Chondrocyte (in vitro differentiated cells): ENCODE data around the gene NID1. TPM values are rescaled to one million over a fixed set of nuclear protein-coding genes. Genes with fewer than 3 reads are reported as not detected.
A peak's percentile ranks its signal among the peaks of the same experiment; 100 is the strongest.
"Not testable (repeated sequence)": the region's sequence is repeated elsewhere in the genome, so short reads cannot be mapped to it uniquely, and the experiment has no call there.

Source experiments
- DNase-seq: peaks from one replicate; pipeline ENCODE4 v3.0.0; 2021; ENCODE audit warnings: mixed read lengths, low spot score
- H3K27ac Mint-ChIP-seq: one replicate; pipeline ENCODE4 v1.8.0; 2021; ENCODE audit warnings: mild to moderate bottlenecking, moderate library complexity, mixed read lengths; ENCODE audit not compliant: unreplicated experiment
- H3K27me3 Mint-ChIP-seq: 2 replicates; pipeline ENCODE4 v1.8.0; 2021; ENCODE audit warnings: low read depth, mixed read lengths
- H3K36me3 Mint-ChIP-seq: 2 replicates; pipeline ENCODE4 v1.8.0; 2021; ENCODE audit warnings: low read depth, mixed read lengths
- H3K4me1 Mint-ChIP-seq: 2 replicates; pipeline ENCODE4 v1.8.0; 2021; ENCODE audit warnings: low read depth, mild to moderate bottlenecking, mixed read lengths
- H3K4me3 Mint-ChIP-seq: one replicate; pipeline ENCODE4 v1.8.0; 2021; ENCODE audit warnings: mild to moderate bottlenecking, moderate library complexity, mixed read lengths; ENCODE audit not compliant: unreplicated experiment
- H3K9me3 Mint-ChIP-seq: 2 replicates; pipeline ENCODE4 v1.8.0; 2021; ENCODE audit warnings: low read depth, mixed read lengths
- CTCF ChIP-seq: fragments of 200-600 bp; sonication (generic); IDR thresholded peaks from 2 replicates; pipeline ENCODE4 v1.5.0; 2021; ENCODE audit warnings: antibody characterized with exemption, mild to moderate bottlenecking, moderate library complexity
- total RNA-seq: library from RNA; stranded (reverse); gene quantifications from 3 replicates; pipeline ENCODE4 v1.2.1, GENCODE V29; 2021

Gene NID1
- total RNA-seq, 1 donor from 2014 or later, result 99.1 TPM

- DNase-seq, result no peak
- Mint-ChIP-seq H3K27me3 (no peaks in the 10 kb centered on the region), H3K4me3 (no peak overlapping the region), H3K27ac (peak overlapping the region; percentile 96), H3K4me1 (peaks cover 20% of the 10 kb centered on the region), H3K36me3 (peaks cover 1% of the 10 kb centered on the region), H3K9me3 (peaks cover 12% of the 10 kb centered on the region)
- no peak for TF ChIP-seq CTCF
Observed at GRCh38 chr1:235971020-235971419, 93.9 kb downstream of the NID1 start.

- H3K4me3 Mint-ChIP-seq, result no peak overlapping the region
- peaks cover 2% of the 10 kb centered on the region for H3K36me3 Mint-ChIP-seq
- peaks cover 20% of the 10 kb centered on the region for H3K4me1 Mint-ChIP-seq
- peaks cover 22% of the 10 kb centered on the region for H3K9me3 Mint-ChIP-seq
- TF ChIP-seq CTCF, result no peak
- no peak for DNase-seq
- H3K27me3 Mint-ChIP-seq, result no peaks in the 10 kb centered on the region
- no peak overlapping the region for H3K27ac Mint-ChIP-seq
Observed at GRCh38 chr1:235968831-235969230, 96.1 kb downstream of the NID1 start.

- not testable (repeated sequence) for H3K4me1 Mint-ChIP-seq, H3K4me3 Mint-ChIP-seq, H3K36me3 Mint-ChIP-seq, H3K27ac Mint-ChIP-seq, DNase-seq, H3K27me3 Mint-ChIP-seq
- peaks cover 22% of the 10 kb centered on the region for H3K9me3 Mint-ChIP-seq
Observed at GRCh38 chr1:235966134-235966533, 98.8 kb downstream of the NID1 start.

- DNase-seq, result no peak
- peaks cover 10% of the 10 kb centered on the region for H3K9me3 Mint-ChIP-seq
- no peak overlapping the region for H3K4me3 Mint-ChIP-seq
- TF ChIP-seq CTCF, result no peak
- no peaks in the 10 kb centered on the region for H3K27me3 Mint-ChIP-seq
- no peak overlapping the region for H3K27ac Mint-ChIP-seq
- H3K36me3 Mint-ChIP-seq, result peaks cover 4% of the 10 kb centered on the region
- no peaks in the 10 kb centered on the region for H3K4me1 Mint-ChIP-seq
Observed at GRCh38 chr1:235960809-235961208, 104.1 kb downstream of the NID1 start.

GRCh38 chr1:235958021-235958420 lies 106.9 kb downstream of the NID1 start:
- H3K9me3 Mint-ChIP-seq, result peaks cover 11% of the 10 kb centered on the region
- H3K27me3 Mint-ChIP-seq, result no peaks in the 10 kb centered on the region
- H3K4me1 Mint-ChIP-seq, result peaks cover 12% of the 10 kb centered on the region
- no peak for TF ChIP-seq CTCF
- no peak for DNase-seq
- no peak overlapping the region for H3K27ac Mint-ChIP-seq
- H3K4me3 Mint-ChIP-seq, result no peak overlapping the region
- H3K36me3 Mint-ChIP-seq, result peaks cover 4% of the 10 kb centered on the region

- H3K27me3 Mint-ChIP-seq, result no peaks in the 10 kb centered on the region
- H3K27ac Mint-ChIP-seq, result no peak overlapping the region
- peaks cover 3% of the 10 kb centered on the region for H3K36me3 Mint-ChIP-seq
- peaks cover 12% of the 10 kb centered on the region for H3K4me1 Mint-ChIP-seq
- TF ChIP-seq CTCF, result no peak
- peaks cover 17% of the 10 kb centered on the region for H3K9me3 Mint-ChIP-seq
- H3K4me3 Mint-ChIP-seq, result no peak overlapping the region
- DNase-seq, result no peak
Observed at GRCh38 chr1:235955777-235956176, 109.1 kb downstream of the NID1 start.
